Smooth muscle cell (in vitro differentiated cells): ENCODE results near the gene ARID3A. TPM values are rescaled to one million over a fixed set of nuclear protein-coding genes. Genes with fewer than 3 reads are reported as not detected.

Experiments used
- DNase-seq: peaks from one replicate; lab custom pipeline; 2025; ENCODE audit not compliant: unreplicated experiment; lab: John Stamatoyannopoulos, UW
- H2AFZ ChIP-seq: fragments of 200-600 bp; sonication (generic); 2 replicates; pipeline ENCODE4 v1.6.0; 2016; ENCODE audit warnings: antibody characterized with exemption, low read depth, mild to moderate bottlenecking
- H3F3A ChIP-seq: fragments of 200-600 bp; sonication (generic); 2 replicates; pipeline ENCODE4 v1.6.0; 2017; ENCODE audit warnings: antibody characterized with exemption, low read depth
- H3K27ac ChIP-seq: fragments of 200-600 bp; sonication (generic); 2 replicates; pipeline ENCODE4 v1.5.1; 2016; ENCODE audit warnings: low read depth, mild to moderate bottlenecking
- H3K27me3 ChIP-seq: fragments of 200-600 bp; sonication (generic); 2 replicates; pipeline ENCODE4 v1.6.1; 2016; ENCODE audit warnings: low read depth, mild to moderate bottlenecking
- H3K36me3 ChIP-seq: fragments of 200-600 bp; sonication (generic); 2 replicates; pipeline ENCODE4 v1.5.1; 2016; ENCODE audit warnings: low read depth
- H3K4me1 ChIP-seq: fragments of 200-600 bp; sonication (generic); 2 replicates; pipeline ENCODE4 v1.5.1; 2016; ENCODE audit warnings: low read depth
- H3K4me2 ChIP-seq: fragments of 200-600 bp; sonication (generic); 2 replicates; pipeline ENCODE4 v1.6.0; 2016; ENCODE audit warnings: mild to moderate bottlenecking
- H3K4me3 ChIP-seq: fragments of 200-600 bp; sonication (generic); 2 replicates; pipeline ENCODE4 v1.5.1; 2016; ENCODE audit warnings: mild to moderate bottlenecking
- H3K79me2 ChIP-seq: fragments of 200-600 bp; sonication (generic); 2 replicates; pipeline ENCODE4 v1.6.0; 2016; ENCODE audit warnings: low read depth, mild to moderate bottlenecking
- H3K9ac ChIP-seq: fragments of 200-600 bp; sonication (generic); 2 replicates; pipeline ENCODE4 v1.6.0; 2016; ENCODE audit warnings: low read depth
- H3K9me3 ChIP-seq: fragments of 200-600 bp; sonication (generic); replicated peaks from 2 replicates; pipeline ENCODE4 v1.5.1; 2016; ENCODE audit warnings: low read depth
- H4K20me1 ChIP-seq: fragments of 200-600 bp; sonication (generic); 2 replicates; pipeline ENCODE4 v1.6.0; 2016; ENCODE audit warnings: low read depth
- WGBS: methylation state at CpG from one replicate; pipeline ENCODE4 v1.1.7; 2016; ENCODE audit warnings: low lambda C conversion rate; 5-methylcytosine and 5-hydroxymethylcytosine counted together
- polyA plus RNA-seq: library from polyadenylated mRNA; unstranded; fragments of >200 nt; fragmentation: Nextera tagmentation; extraction: Ambion mirVana; gene quantifications from 2 replicates; pipeline ENCODE4 v1.2.1, GENCODE V29; 2016
- total RNA-seq: library from RNA; depleted of rRNA; stranded (reverse); fragments of >200 nt; gene quantifications from 2 replicates; pipeline ENCODE4 v1.2.3, GENCODE V29; 2014
- TF ChIP-seq, protein P1 (sequence below): fragments of 200-600 bp; sonication (generic); IDR thresholded peaks from 2 replicates; pipeline ENCODE4 v1.5.1; 2017; ENCODE audit warnings: borderline replicate concordance, mild to moderate bottlenecking, antibody characterized with exemption; ENCODE audit not compliant: insufficient read depth, poor library complexity, severe bottlenecking

The ARID3A gene
- total and polyA plus RNA-seq, 2 experiments from 2014 or later = 45.7 to 50.3 TPM

DNA sequence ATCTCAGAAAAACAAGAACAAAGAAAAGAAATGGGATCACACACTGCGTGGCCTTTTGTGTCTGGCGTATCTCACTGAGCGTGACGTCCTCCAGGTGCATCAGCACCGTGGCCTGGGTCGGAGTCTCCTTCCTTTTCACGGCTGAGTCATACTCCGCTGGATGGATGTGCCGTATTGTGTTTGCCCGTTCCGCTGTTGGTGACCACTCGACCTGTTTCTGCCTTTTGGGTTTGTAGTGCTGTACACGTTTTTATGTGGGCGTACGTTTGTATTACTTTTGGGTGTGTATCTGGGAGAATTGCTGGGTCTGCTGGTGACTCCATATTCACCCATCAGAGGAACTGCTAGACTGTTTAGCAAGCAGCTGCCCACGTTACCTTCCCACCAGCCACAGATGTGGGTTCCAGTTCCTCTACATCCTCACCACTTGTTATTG is 11.4 kb downstream of the ARID3A start:
- Histone ChIP-seq H3K4me3 (no peak overlapping the region), H3F3A (peaks cover 11% of the 10 kb centered on the region), H2AFZ (no peak overlapping the region), H3K4me2 (no peak overlapping the region), H3K9me3 (no peaks in the 10 kb centered on the region), H3K9ac (no peak overlapping the region), H3K4me1 (peaks cover 11% of the 10 kb centered on the region), H3K36me3 (no peaks in the 10 kb centered on the region), H4K20me1 (peaks cover 86% of the 10 kb centered on the region), H3K27me3 (no peaks in the 10 kb centered on the region), H3K79me2 (peaks cover 100% of the 10 kb centered on the region), H3K27ac (peak overlapping the region; percentile 19)
- TF ChIP-seq, protein P1, sequence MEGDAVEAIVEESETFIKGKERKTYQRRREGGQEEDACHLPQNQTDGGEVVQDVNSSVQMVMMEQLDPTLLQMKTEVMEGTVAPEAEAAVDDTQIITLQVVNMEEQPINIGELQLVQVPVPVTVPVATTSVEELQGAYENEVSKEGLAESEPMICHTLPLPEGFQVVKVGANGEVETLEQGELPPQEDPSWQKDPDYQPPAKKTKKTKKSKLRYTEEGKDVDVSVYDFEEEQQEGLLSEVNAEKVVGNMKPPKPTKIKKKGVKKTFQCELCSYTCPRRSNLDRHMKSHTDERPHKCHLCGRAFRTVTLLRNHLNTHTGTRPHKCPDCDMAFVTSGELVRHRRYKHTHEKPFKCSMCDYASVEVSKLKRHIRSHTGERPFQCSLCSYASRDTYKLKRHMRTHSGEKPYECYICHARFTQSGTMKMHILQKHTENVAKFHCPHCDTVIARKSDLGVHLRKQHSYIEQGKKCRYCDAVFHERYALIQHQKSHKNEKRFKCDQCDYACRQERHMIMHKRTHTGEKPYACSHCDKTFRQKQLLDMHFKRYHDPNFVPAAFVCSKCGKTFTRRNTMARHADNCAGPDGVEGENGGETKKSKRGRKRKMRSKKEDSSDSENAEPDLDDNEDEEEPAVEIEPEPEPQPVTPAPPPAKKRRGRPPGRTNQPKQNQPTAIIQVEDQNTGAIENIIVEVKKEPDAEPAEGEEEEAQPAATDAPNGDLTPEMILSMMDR = no peak
- WGBS = 76% methylated on average over 16 of the region's 16 CpGs
- no peak for DNase-seq

GRCh38 chr19:938233-938923 is 12.5 kb downstream of the ARID3A start:
- Histone ChIP-seq H4K20me1 (peaks cover 90% of the 10 kb centered on the region), H3K27ac (no peak overlapping the region), H3K36me3 (no peaks in the 10 kb centered on the region), H3K27me3 (no peaks in the 10 kb centered on the region), H3K4me2 (no peak overlapping the region), H3K9me3 (no peaks in the 10 kb centered on the region), H3K79me2 (peaks cover 100% of the 10 kb centered on the region), H3K9ac (no peak overlapping the region), H3F3A (peaks cover 3% of the 10 kb centered on the region), H2AFZ (no peak overlapping the region), H3K4me1 (peaks cover 2% of the 10 kb centered on the region), H3K4me3 (no peak overlapping the region)
- no peak for DNase-seq
- TF ChIP-seq, protein P1 = no peak
- WGBS = 81% methylated on average over 23 of the region's 23 CpGs

DNA sequence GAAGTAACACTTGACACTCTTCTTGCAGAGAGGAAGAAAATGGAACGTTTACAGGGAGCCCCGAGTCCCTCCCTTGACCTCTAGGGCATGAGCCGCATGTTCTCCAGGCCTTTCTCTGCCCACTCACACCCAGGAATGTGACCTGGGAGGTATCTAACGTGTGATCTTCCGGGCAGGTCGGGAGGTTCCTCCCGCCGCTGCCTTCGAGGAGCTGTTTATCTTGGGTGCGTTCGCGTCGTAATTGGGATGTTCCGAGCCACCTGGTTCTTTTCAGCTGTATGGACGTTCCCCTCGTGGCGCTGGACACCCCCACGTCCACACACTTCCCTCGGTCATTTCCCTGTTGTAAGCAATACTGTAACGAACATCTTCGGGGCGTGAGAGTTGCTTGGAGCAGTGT is 13.6 kb downstream of the ARID3A start:
- DNase-seq = no peak
- Histone ChIP-seq H3K4me3 (no peak overlapping the region), H3K27me3 (no peaks in the 10 kb centered on the region), H3K4me2 (no peak overlapping the region), H3K9me3 (no peaks in the 10 kb centered on the region), H3K36me3 (no peaks in the 10 kb centered on the region), H3K79me2 (peaks cover 100% of the 10 kb centered on the region), H3K27ac (peak overlapping the region; percentile 13), H3K9ac (no peak overlapping the region), H4K20me1 (peaks cover 96% of the 10 kb centered on the region), H2AFZ (no peak overlapping the region), H3F3A (peaks cover 3% of the 10 kb centered on the region), H3K4me1 (no peaks in the 10 kb centered on the region)
- TF ChIP-seq, protein P1 = no peak
- 75% methylated on average over 22 of the region's 22 CpGs for WGBS

- WGBS = 97% methylated on average over 7 of the region's 7 CpGs
- H3K4me1 ChIP-seq = no peaks in the 10 kb centered on the region
- H3K9me3 ChIP-seq = no peaks in the 10 kb centered on the region
- no peak overlapping the region for H3K4me3 ChIP-seq
- no peak overlapping the region for H2AFZ ChIP-seq
- peaks cover 98% of the 10 kb centered on the region for H4K20me1 ChIP-seq
- DNase-seq = no peak
- TF ChIP-seq, protein P1 = no peak
- H3K36me3 ChIP-seq = no peaks in the 10 kb centered on the region
- H3K9ac ChIP-seq = no peak overlapping the region
- peaks cover 100% of the 10 kb centered on the region for H3K79me2 ChIP-seq
- H3F3A ChIP-seq = peaks cover 3% of the 10 kb centered on the region
- H3K27ac ChIP-seq = peak overlapping the region; percentile 13
- H3K4me2 ChIP-seq = no peak overlapping the region
- no peaks in the 10 kb centered on the region for H3K27me3 ChIP-seq
Measured at GRCh38 chr19:939922-940321, 14.1 kb downstream of the ARID3A start.
